ENCODE measurements around the gene MEN1.

The MEN1 gene

GRCh38 chr11:64778473-64779298 is 31.7 kb downstream of the MEN1 start, which contains the start of gene SF1:
Gene SF1, minus strand, starts transcription at chr11:64778542. Its CDS starts 150 bp downstream, at chr11:64778392.
- DNase-seq: peak; percentile 97 to 99

DNA sequence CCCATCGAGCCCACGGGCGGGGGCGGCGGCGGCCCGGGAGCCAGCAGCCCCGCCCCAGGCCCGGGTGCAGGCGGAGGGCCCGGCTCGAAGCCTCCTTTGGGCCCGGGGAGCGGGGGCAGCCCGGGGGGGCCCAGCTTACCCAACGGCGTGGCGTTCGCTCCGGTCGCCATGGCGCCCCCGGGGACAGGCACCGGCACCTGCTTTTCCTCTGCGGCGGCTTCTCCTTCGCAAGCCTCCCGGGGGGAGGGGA is 32.2 kb downstream of the MEN1 start:
- no peak for DNase-seq

- DNase-seq: peak; percentile 74 to 80
Measured at GRCh38 chr11:64777449-64778222, 32.7 kb downstream of the MEN1 start.

- DNase-seq: no peak
Measured at GRCh38 chr11:64776875-64777274, 33.5 kb downstream of the MEN1 start.

DNA sequence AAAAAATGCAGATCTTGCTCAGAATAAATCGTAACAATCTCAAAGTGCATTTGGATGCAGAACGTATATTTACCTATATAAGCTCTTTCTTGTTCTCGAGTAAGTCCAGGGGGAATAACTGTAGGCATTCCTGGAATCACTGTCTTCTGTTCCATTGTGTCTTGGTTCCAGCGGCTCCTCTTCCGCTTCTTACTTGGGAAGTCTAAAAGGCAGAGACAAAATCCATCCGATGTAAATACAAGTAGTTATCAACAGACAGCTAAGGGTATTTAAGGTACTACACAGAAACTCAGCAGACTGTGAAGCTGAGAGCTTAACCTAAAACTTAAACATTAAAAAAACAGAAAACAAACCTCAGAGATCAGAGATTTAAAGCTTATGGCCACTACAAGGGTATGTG is 33.9 kb downstream of the MEN1 start:
- no peak for DNase-seq

DNA sequence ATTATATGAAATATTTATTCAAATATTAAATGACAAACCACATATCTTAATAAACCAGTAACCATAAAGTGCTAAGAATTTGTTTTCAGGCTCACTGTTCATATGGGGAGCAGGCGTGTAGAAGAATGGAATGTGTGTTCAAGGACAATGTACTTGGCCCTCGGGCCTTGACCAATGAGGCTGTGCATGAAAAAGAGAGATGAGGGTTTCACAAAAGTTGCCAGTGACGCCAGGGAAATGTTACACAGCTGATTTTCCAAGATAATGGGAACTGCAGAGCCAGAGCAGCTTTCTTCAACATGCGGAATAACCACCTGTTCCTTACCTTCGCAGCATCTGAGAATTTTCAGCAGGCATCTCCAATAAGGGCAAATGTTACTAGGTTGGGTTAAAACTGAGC is 36.2 kb downstream of the MEN1 start:
- DNase-seq: no peak

DNA sequence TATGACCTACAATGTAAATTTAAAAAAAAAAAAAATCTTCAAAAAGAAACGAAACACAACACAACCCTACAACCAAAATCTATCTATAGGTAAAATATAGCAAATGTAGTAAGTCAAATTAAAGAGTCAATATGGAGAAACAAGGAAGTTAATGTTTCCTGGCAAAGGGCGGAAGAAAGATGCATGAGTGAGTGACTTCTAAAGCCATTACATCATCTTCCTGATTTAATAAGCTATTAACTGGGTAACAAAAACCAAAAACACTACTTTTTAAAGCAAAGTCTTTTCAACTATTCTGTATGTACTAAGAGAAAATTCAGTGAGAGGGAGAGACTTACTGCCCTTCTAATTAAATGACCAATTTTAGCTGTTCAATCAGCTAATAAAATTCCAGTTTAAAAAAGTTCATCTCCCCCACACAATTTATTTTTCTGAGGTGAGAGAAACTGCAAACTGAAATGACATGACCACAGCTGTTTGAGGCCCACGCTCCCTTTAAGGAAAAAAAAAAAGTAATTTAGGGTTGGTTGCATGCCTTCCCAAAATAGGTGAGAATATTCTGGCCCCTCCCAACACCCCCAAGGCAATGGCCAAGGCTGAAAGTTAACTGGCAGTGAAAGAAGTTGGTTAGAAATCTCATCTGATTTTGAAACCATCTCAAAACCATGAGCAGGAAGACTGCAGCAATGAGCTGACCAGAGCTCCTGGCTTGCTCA is 37.9 kb downstream of the MEN1 start:
- no peak for DNase-seq

DNA sequence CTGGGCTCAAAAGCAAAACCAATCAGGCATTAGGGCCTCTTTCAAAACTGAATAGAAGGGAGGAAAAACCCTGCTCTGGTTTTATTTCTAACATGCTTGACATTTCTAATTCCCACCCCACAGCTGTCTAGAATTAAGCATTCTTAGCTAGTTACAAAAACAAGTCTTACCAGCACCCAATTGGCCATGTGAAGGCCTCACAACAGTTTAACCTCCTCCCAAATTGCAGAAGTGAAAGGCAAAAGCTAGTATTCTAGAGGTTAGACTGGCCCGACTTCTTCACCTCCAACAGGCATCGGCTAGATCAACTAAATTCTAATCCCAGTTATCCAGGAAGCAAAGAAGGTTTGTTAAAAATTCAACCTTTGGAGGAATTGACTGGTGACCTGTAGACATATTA is 38.5 kb downstream of the MEN1 start:
- no peak for DNase-seq

- DNase-seq: no peak
Measured at GRCh38 chr11:64770120-64770519, 40.2 kb downstream of the MEN1 start.

- no peak for DNase-seq
Measured at GRCh38 chr11:64769283-64769682, 41.1 kb downstream of the MEN1 start.

DNA sequence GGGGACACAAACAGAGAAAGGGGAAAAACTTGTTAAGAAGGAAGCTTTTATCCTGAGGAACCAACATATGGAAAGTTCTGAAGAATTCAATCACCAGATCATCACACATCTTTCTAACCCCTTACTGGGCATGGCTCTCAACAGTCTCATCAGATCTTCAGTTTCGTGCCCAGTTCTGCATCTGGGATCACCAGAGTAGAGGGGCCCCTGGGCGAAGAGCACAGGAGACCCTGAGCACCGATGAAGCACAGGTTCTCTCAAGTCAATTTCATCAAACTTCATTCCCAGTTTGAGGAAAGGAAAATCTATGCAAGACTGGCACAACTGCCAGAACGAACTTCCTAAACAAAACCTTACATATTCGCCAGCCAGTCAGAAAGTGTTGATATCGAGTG is 42.1 kb downstream of the MEN1 start:
- DNase-seq: no peak

DNA sequence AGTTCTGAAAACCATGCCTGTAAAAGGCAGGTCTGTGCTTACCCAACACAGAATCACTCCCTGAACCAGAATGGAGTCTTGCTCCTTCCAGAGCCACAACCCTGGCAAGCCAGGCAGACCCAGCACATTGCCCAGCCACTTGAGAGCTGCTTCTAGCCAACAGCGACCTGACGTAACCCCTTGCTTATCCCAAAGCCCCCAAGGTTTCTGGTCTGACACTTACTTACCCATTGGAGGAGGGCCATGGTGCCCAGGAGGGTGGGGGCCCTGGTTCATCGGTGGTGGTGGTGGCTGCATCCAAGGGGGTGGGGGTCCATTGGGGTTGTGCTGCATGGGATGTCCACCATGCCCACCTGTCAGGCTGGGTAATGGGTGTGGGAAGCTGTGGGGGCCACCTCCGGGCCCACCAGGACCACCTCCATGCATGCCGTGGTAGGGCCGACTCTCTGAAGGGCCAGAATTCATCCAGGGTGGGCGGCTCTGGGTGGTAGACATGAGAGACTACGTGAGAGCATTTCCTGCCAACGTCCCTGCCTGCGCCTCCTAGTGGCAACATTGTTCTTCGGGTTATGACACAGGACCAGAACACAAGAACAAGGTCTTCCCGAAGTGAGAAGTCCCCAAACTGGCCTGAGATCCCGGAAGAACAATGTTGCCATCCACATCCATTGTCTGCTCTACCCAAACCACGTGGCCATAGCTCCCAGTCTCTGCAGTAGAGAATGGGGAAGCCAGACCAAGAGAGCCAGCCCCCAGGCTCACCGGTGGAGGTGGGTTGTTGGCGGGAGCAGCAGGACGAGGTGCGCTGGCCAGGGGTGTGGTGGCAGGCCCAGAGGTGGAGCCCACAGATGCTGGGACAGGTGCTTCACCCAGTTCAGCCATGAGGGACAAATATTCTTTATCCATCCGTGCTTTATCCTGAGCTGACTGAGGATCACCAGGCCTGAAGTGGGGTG is 42.7 kb downstream of the MEN1 start:
- peak; percentile 84 to 88 for DNase-seq

- no peak for DNase-seq
Measured at GRCh38 chr11:64766881-64767280, 43.5 kb downstream of the MEN1 start.

DNA sequence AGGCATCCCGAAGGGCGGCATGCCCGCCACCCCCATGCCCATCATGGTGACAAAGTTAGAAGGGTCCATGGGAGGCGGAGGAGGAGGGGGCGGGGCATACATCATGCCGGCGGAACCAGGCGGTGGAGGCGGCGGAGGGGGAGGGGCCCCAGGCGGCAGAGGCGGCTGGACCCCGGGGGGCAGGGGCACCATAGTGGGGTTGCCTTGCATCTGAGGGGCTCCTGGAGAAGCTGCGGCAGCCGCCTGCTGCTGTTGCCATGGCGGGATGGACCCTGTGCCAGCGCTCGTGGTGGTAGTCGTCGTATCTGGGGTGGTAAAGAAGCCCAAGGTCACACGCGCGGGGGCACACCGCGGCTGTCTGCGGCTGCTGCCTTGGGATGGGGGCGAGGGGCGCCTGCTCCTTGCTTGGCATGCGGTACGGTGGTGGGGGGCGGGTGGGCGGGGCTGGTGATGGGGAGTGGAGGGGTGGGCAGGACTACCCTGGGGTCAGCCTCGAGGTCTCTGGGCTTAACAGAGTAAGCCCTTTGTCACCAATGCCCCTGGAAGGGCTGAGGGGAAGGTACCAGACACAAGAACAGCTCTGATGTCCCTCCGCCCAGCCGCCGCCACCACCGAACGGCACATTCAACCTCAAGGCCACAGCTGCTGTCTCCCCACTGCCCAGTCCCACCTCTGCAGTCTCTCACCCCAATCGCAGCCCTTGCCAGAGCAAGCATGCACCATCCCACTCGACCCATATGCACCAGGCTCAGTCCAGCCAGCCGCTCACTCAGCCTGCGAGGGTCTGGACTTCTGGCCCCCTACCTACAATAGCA is 44.3 kb downstream of the MEN1 start:
- DNase-seq: no peak

DNA sequence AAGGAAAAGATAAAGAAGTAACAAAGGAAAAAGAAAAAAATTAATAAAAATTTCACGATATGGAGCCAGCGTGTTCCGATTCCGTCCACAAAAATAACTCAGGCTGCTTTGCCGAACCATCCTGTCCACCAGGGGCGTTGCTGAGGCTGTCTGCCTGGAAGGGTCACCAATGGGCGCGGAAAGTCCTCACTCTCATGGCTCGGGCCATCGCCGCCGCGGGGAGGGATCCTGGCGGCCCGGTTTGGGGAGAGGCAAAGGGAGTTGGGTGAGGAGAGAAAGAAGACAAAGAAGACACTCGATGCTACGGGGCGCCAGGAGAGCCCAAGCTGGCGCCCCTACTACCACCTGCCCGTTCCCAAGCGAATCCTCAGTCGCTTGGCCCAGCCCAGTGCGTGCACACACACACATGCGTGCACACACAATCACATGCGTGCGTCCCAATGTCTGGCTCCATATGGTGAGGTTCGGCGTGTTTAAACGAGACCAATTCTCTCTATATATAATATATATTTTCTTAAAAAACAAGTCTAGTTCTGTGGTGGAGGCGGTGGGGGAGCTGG is 45.0 kb downstream of the MEN1 start:
- DNase-seq: no peak

DNA sequence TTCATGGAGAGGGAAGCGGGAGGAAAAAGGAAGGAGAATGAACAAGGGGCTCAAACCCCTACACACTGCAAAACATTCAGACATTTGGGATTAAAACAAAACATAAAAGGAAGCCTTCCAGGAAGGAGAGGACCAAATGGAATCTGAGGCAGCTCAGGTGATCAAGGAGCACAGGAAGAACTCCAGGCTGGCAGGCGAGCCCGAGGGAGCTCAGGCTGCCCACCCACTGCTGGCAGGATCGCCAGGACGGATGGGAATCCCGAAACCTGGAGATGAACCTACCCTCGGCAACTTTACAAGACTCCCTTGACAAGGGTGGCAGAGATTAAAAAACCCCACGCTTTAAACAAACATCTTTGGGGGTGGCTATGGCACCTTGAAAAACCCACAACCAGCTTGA is 45.6 kb downstream of the MEN1 start:
- no peak for DNase-seq

DNA sequence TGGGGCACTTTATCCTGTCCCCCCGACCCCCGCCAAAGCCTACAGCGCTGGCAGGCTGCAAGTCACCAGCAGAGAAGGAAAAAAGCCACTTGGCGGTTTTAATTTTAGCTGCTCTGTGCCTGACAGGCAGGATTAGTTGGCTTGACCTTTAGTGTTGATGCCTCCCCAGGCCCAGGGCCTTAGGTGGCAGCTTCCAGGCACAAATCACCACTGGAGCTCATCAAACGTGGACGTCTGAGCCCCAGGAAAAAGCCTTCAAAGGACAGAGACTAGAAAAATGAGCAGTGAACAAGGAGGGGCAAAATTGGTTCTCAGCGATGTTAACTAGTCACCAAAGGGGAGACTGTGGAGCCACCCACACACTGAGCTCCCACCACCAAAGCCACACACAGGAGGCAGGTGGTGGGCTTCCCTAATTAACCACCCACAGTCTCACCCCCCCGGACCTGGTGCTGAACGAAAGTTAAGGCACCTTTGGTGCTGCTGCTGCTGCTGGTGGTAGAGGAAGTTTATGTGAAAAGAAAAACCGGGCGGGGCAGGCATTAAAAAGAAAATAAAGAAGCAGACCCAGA is 46.2 kb downstream of the MEN1 start:
- DNase-seq: no peak

GRCh38 chr11:64763526-64764039 is 46.8 kb downstream of the MEN1 start:
- DNase-seq: no peak

GRCh38 chr11:64762674-64763525 is 47.5 kb downstream of the MEN1 start:
- no peak for DNase-seq

- DNase-seq: no peak
Measured at GRCh38 chr11:64762277-64762673, 48.1 kb downstream of the MEN1 start.
